Kidney (tissue), 14 donors: Measurements from ENCODE around the gene ZMYND19. TPM values are rescaled to one million over a fixed set of nuclear protein-coding genes. Genes with fewer than 3 reads are reported as not detected.
"Not testable (repeated sequence)": the region's sequence is repeated elsewhere in the genome, so short reads cannot be mapped to it uniquely, and the experiment has no call there.

ENCODE experiments used
- DNase-seq, 5 donors: peaks; one replicate each; pipeline ENCODE4 v3.0.0-alpha.2; 2013 to 2020
- FAIRE-seq: peaks from 2 replicates; lab custom pipeline; 2012; peaks lifted over from hg19 to GRCh38; lab: Jason Lieb, UNC
- H3K27ac ChIP-seq, 2 donors: one replicate each; pipeline ENCODE4 v1.7.0; 2013; ENCODE audit warnings: low read depth in 2 of 2, low read length in 2 of 2, inconsistent platforms in 1 of 2
- H3K27me3 ChIP-seq: one replicate; pipeline ENCODE4 v1.7.1; 2013; ENCODE audit warnings: low read length, inconsistent platforms; ENCODE audit not compliant: control insufficient read depth, insufficient read depth
- H3K36me3 ChIP-seq, 3 donors: one replicate each; pipeline versions ENCODE4 v1.7.0 to v1.7.1; 2013; ENCODE audit warnings: low read length in 3 of 3, control low read depth in 1 of 3, inconsistent platforms in 1 of 3; ENCODE audit not compliant: insufficient read depth in 3 of 3, control insufficient read depth in 2 of 3
- H3K4me1 ChIP-seq, 3 donors: one replicate each; pipeline versions ENCODE4 v1.7.0 to v1.7.1; 2013; ENCODE audit warnings: low read length in 3 of 3, inconsistent platforms in 1 of 3, low read depth in 1 of 3; ENCODE audit not compliant: control insufficient read depth in 2 of 3, insufficient read depth in 2 of 3
- H3K4me3 ChIP-seq, 3 donors: one replicate each; pipeline versions ENCODE4 v1.7.0 to v1.8.1; 2013; ENCODE audit warnings: low read length in 3 of 3, control low read depth in 1 of 3, inconsistent platforms in 1 of 3
- H3K9ac ChIP-seq, 3 donors: one replicate each; pipeline versions ENCODE4 v1.7.0 to v1.7.1; 2013; ENCODE audit warnings: low read length in 3 of 3, control low read depth in 1 of 3, inconsistent platforms in 1 of 3
- H3K9me3 ChIP-seq, 3 donors: one replicate each; pipeline versions ENCODE4 v1.7.0 to v1.7.1; 2013; ENCODE audit warnings: low read length in 3 of 3, control low read depth in 1 of 3, inconsistent platforms in 1 of 3; ENCODE audit not compliant: control insufficient read depth in 2 of 3, insufficient read depth in 1 of 3
- intact Hi-C: fragments of 100-400 bp; cut with DNase I; formaldehyde crosslinking; loops from one replicate; pipeline ENCODE4 v1.11.1; 2022
- polyA plus RNA-seq: library from polyadenylated mRNA; stranded (reverse); fragments of 350-450 nt; fragmentation: Illumina TruSeq; extraction: RNeasy Lipid Tissue Mini Kit (QIAGEN cat#74804); gene quantifications from one replicate; pipeline ENCODE4 v1.2.3, GENCODE V29; 2014; ENCODE audit warnings: low read depth, low replicate concordance; ENCODE audit not compliant: insufficient read depth
- total RNA-seq: library from RNA; stranded (reverse); fragmentation: NEBNext Ultra II Directional; extraction: Animal tissue kit (Norgen Biotek cat#: 25700); gene quantifications from one replicate; pipeline ENCODE4 v1.2.1, GENCODE V29; 2021
- TF ChIP-seq, protein P1 (sequence below): IDR thresholded peaks from 3 replicates; pipeline ENCODE4 v1.5.1; 2012; ENCODE audit warnings: mild to moderate bottlenecking, moderate library complexity, borderline replicate concordance; ENCODE audit not compliant: insufficient read depth; ENCODE audit errors: extremely low read depth
- donor health status: control.
- donor health status: control.
- donor health status: control.
- donor health status: control.
- donor health status: control.
- donor health status: DM: yes; HTN: yes; CAD: no.
- donor health status: Normal renal cell carcinoma (clear cell type).

The ZMYND19 gene
- total and polyA plus RNA-seq, 2 donors from 2014 or later: 13.5 to 19.1 TPM

DNA sequence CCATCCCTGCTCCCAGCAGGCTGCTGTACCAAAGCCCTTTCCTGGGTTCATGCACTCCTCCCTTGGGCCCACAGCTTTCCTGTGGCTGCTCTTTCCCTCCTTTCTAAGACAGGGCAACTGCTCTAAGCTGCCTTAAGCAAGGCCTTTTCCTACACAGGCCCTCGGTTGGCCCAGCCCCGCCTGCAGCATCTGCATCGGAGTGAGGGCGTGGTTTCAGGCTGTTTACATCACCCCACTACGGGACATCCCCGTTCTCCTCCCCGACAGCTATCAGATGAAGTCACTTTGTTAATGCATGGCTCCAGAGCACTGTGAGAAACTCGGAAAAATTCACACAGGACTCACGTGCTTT is 15.0 kb downstream of the ZMYND19 start:
- Histone ChIP-seq H3K9me3 (no peaks in the 10 kb centered on the region), H3K27me3 (no peaks in the 10 kb centered on the region), H3K36me3 (peaks cover 3 to 31% (median 21%) of the 10 kb centered on the region in 3 donors), H3K4me3 (no peak overlapping the region), H3K4me1 (peaks cover 0 to 8% (median 4%) of the 10 kb centered on the region in 3 donors), H3K9ac (no peak overlapping the region), H3K27ac (no peak overlapping the region)
- FAIRE-seq (no peak), DNase-seq (no peak)
- TF ChIP-seq, protein P1, sequence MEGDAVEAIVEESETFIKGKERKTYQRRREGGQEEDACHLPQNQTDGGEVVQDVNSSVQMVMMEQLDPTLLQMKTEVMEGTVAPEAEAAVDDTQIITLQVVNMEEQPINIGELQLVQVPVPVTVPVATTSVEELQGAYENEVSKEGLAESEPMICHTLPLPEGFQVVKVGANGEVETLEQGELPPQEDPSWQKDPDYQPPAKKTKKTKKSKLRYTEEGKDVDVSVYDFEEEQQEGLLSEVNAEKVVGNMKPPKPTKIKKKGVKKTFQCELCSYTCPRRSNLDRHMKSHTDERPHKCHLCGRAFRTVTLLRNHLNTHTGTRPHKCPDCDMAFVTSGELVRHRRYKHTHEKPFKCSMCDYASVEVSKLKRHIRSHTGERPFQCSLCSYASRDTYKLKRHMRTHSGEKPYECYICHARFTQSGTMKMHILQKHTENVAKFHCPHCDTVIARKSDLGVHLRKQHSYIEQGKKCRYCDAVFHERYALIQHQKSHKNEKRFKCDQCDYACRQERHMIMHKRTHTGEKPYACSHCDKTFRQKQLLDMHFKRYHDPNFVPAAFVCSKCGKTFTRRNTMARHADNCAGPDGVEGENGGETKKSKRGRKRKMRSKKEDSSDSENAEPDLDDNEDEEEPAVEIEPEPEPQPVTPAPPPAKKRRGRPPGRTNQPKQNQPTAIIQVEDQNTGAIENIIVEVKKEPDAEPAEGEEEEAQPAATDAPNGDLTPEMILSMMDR: no peak
- intact Hi-C loops: no loop called here

DNA sequence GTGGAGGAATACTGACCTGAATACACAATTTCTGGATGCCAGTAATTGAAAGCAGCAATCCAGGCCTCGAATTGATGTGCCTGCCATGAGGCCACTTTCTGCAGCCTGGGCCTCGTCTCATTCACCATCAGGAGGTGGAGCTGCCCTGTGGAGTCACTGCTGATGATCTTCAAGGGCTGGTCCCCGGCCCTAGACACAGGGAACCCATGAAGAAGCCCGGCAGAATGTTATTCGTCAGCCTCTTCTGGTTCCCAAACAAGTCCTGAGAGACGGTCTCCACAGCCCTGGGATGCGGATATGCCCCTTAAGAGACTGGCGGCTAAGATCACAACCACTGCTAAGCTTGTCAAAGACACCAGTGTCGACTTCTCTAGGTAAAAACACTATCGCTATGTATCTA is 16.1 kb downstream of the ZMYND19 start:
- no peak for DNase-seq
- Histone ChIP-seq H3K9ac (no peak overlapping the region), H3K4me1 (peaks cover 0 to 6% (median 4%) of the 10 kb centered on the region in 3 donors), H3K36me3 (peaks cover 3 to 31% (median 24%) of the 10 kb centered on the region in 3 donors), H3K4me3 (no peak overlapping the region), H3K27ac (no peak overlapping the region), H3K9me3 (no peaks in the 10 kb centered on the region), H3K27me3 (no peaks in the 10 kb centered on the region)
- intact Hi-C loops: no loop called here
- FAIRE-seq: no peak
- TF ChIP-seq, protein P1: no peak

GRCh38 chr9:137570566-137570965 is 19.7 kb downstream of the ZMYND19 start:
- H3K4me3 ChIP-seq: no peak overlapping the region
- intact Hi-C loops: no loop called here
- H3K9me3 ChIP-seq: no peaks in the 10 kb centered on the region
- no peaks in the 10 kb centered on the region for H3K4me1 ChIP-seq
- H3K36me3 ChIP-seq: peaks cover under 1 to 24% (median 19%) of the 10 kb centered on the region in 3 donors
- H3K27me3 ChIP-seq: no peaks in the 10 kb centered on the region
- DNase-seq: no peak
- TF ChIP-seq, protein P1: no peak
- no peak for FAIRE-seq
- no peak overlapping the region for H3K27ac ChIP-seq
- no peak overlapping the region for H3K9ac ChIP-seq

DNA sequence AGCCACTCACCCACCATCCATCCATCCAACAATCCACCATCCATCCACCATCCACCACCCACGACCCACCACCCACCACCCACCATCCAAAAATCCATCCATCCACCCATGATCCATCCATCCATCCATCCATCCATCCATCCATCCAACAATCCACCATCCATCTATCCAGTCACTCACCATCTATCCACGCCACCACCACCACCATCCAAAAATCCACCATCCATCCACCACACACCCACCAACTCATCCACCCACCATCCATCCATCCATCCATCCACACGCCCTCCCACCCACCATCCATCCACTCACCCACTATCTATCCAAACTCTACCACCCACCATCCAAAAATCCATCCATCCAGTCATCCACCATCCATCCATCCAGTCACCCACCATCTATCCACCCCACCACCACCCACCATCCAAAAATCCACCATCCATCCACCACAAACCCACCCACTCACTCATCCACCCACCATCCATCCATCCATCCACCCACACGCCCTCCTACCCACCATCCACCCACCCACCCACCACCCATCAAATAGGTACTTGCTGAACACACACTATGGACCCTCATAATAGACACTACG is 20.6 kb downstream of the ZMYND19 start:
- intact Hi-C loops: no loop called here
- H3K36me3 ChIP-seq: peaks cover 0 to 20% (median 18%) of the 10 kb centered on the region in 3 donors
- H3K27me3 ChIP-seq: no peaks in the 10 kb centered on the region
- H3K9ac ChIP-seq: no peak overlapping the region
- DNase-seq (no peak), FAIRE-seq (no peak)
- H3K9me3 ChIP-seq: no peaks in the 10 kb centered on the region
- TF ChIP-seq, protein P1: no peak
- no peak overlapping the region for H3K4me3 ChIP-seq
- no peak overlapping the region for H3K27ac ChIP-seq
- H3K4me1 ChIP-seq: no peaks in the 10 kb centered on the region

DNA sequence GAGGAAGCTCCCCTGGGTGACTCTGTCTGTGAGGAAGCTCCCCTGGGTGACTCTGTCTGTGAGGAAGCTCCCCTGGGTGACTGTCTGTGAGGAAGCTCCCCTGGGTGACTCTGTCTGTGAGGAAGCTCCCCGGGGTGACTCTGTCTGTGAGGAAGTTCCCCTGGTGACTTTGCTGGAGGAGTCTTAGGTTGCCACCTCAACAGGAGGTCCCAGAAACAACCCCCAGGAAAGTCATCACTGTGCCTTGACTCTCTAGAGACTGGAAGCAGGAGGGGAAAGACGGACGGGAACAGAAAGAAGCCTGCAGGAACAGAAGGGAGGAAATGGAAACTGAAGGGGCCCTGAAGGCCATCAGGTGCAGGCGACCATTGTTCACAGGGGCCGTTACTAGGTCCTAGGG is 21.9 kb downstream of the ZMYND19 start:
- H3K27me3 ChIP-seq, intact Hi-C loops, DNase-seq, H3K4me1 ChIP-seq, H3K4me3 ChIP-seq, H3K27ac ChIP-seq, FAIRE-seq, H3K9me3 ChIP-seq, H3K9ac ChIP-seq: not testable (repeated sequence)
- H3K36me3 ChIP-seq: peaks cover 0 to 18% (median 15%) of the 10 kb centered on the region in 3 donors
